Measurements from ENCODE around the gene ADGRG4.

DNA sequence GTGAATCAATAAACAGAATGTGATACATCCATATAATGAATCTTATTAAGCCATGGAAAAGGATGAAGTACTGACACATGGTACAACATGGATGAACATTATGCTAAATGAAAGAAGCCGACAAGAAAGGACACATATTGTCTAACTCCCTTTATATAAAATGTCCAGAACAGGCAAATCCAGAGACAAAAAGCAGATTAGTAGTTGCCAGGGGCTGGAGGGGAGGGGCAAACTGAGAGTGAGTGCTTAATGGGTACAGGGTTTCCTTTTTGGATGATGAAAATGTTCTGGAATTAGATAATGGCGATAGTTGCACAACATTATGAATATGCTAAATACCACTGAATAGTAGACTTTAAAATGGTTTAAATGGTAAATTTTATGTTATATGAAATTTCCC, 17.4 kb downstream of the ADGRG4 start:
- TF ChIP-seq, protein P1, sequence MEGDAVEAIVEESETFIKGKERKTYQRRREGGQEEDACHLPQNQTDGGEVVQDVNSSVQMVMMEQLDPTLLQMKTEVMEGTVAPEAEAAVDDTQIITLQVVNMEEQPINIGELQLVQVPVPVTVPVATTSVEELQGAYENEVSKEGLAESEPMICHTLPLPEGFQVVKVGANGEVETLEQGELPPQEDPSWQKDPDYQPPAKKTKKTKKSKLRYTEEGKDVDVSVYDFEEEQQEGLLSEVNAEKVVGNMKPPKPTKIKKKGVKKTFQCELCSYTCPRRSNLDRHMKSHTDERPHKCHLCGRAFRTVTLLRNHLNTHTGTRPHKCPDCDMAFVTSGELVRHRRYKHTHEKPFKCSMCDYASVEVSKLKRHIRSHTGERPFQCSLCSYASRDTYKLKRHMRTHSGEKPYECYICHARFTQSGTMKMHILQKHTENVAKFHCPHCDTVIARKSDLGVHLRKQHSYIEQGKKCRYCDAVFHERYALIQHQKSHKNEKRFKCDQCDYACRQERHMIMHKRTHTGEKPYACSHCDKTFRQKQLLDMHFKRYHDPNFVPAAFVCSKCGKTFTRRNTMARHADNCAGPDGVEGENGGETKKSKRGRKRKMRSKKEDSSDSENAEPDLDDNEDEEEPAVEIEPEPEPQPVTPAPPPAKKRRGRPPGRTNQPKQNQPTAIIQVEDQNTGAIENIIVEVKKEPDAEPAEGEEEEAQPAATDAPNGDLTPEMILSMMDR (conservative IDR thresholded peaks at IDR 0.05; ENCODE audit: low read depth, low read length) = no peak
- TF ChIP-seq EZH2 (IDR thresholded peaks at IDR 0.05; ENCODE audit: borderline replicate concordance, low read depth, low read length, poor library complexity, severe bottlenecking) = no peak
